Measurements from ENCODE around the gene FHOD3. TPM values are rescaled to one million over a fixed set of nuclear protein-coding genes. Genes with fewer than 3 reads are reported as not detected.

The FHOD3 gene
- total and polyA plus RNA-seq, 2 of the 8 experiments (the other 6 are each of a cell fraction or from before 2014, with no cell fraction given): 9.7 to 10.5 TPM

GRCh38 chr18:36601316-36601715, 303.8 kb downstream of the FHOD3 start:
- Histone ChIP-seq H2BK12ac (ENCODE audit: low read depth, low read length) (no peak overlapping the region), H3K27ac (ENCODE audit: low read depth, low read length) (no peak overlapping the region), H3K27me3 (replicated peaks in 1 of 4; ENCODE audit: control insufficient read depth in 3 of 4, extremely low read depth in 1 of 4, insufficient read depth in 3 of 4, low read length in 3 of 4) (no peaks in the 10 kb centered on the region), H2BK120ac (replicated peaks; ENCODE audit: low read depth, low read length) (no peak overlapping the region), H2BK5ac (ENCODE audit: low read depth, low read length) (no peak overlapping the region), H2BK15ac (ENCODE audit: low read length) (no peak overlapping the region), H3K79me2 (ENCODE audit: control insufficient read depth in 1 of 2, insufficient read depth in 2 of 2, low read length in 2 of 2) (no peaks in the 10 kb centered on the region), H2BK20ac (ENCODE audit: low read length) (no peak overlapping the region), H3K4me3 (ENCODE audit: extremely low read depth in 1 of 4, insufficient read depth in 2 of 4, low read depth in 3 of 4, low read length in 4 of 4) (no peak overlapping the region), H3K36me3 (ENCODE audit: control insufficient read depth in 2 of 4, insufficient read depth in 4 of 4, low read length in 3 of 4) (peaks cover 0 to 9% (median 0%) of the 10 kb centered on the region in 4 experiments; a peak in 1 of 8 replicates), H3K23me2 (ENCODE audit: low read depth, low read length) (no peaks in the 10 kb centered on the region), H2AFZ (ENCODE audit: low read length) (no peak overlapping the region), H3K18ac (ENCODE audit: extremely low read depth, low read length) (no peak overlapping the region), H3K4me2 (ENCODE audit: insufficient read depth in 1 of 2, low read depth in 2 of 2, low read length in 2 of 2) (no peak overlapping the region), H3K4ac (replicated peaks; ENCODE audit: insufficient read length, low read depth, low read length) (no peak overlapping the region), H3K79me1 (ENCODE audit: low read depth, low read length) (no peaks in the 10 kb centered on the region), H4K5ac (ENCODE audit: insufficient read length, low read depth, low read length) (no peak overlapping the region), H4K20me1 (replicated peaks in 1 of 2; ENCODE audit: control insufficient read depth in 1 of 2, insufficient read depth in 2 of 2, low read length in 2 of 2) (no peaks in the 10 kb centered on the region), H3K23ac (ENCODE audit: insufficient read length) (no peak overlapping the region), H4K8ac (ENCODE audit: extremely low read depth, insufficient read depth, low read length) (no peak overlapping the region), H3K14ac (ENCODE audit: insufficient read length) (no peak overlapping the region), H3K9me3 (ENCODE audit: insufficient read depth in 2 of 2, low read depth in 1 of 2, low read length in 1 of 2) (peaks cover 0 to 5% of the 10 kb centered on the region in 2 experiments; a peak in 1 of 4 replicates), H4K91ac (replicated peaks; ENCODE audit: insufficient read length, low read length) (no peak overlapping the region), H2AK5ac (ENCODE audit: low read depth, low read length) (no peak overlapping the region), H3K4me1 (replicated peaks in 1 of 4; ENCODE audit: control insufficient read depth in 3 of 4, insufficient read depth in 4 of 4, low read length in 3 of 4) (peaks cover 0 to 3% (median 0%) of the 10 kb centered on the region in 4 experiments; a peak in 3 of 7 replicates), H3K56ac (replicated peaks; ENCODE audit: insufficient read length, low read depth, low read length) (no peak overlapping the region), H3K9ac (replicated peaks in 1 of 4; ENCODE audit: extremely low read depth in 1 of 4, low read depth in 3 of 4, low read length in 3 of 4) (no peak overlapping the region)
- no peak for FAIRE-seq
- DNase-seq (ENCODE audit: low read depth in 1 of 2, low spot score in 2 of 2): no peak
- TF ChIP-seq CHD2 (IDR thresholded peaks at IDR 0.05; ENCODE audit: low read length) (no peak), TBP (IDR thresholded peaks at IDR 0.05; ENCODE audit: low read depth, low read length) (no peak), KDM4A (IDR thresholded peaks at IDR 0.05; ENCODE audit: low read depth, low read length, severe bottlenecking) (no peak)
- ChIA-PET POLR2A (ENCODE audit: partially characterized antibody) (no interaction called here), CTCF (ENCODE audit: partially characterized antibody) (interaction anchor here (2.0 kb wide), 1 partner anchor 24 kb away, joined by 11 read pairs; no protein-coding TSS in a partner anchor)
- 82% methylated on average over 1 of the region's 1 CpG; no CpG with 5 or more reads in 1 of the 2 experiments for WGBS, 2 experiments (ENCODE audit: extremely low coverage in 1 of 2, insufficient coverage in 1 of 2, insufficient read length in 1 of 2, insufficient replicate concordance in 2 of 2, low coverage in 1 of 2, low lambda C conversion rate in 2 of 2, missing lambda C conversion rate in 1 of 2)
